ENCODE results near the gene NEURL1B.

NEURL1B gene, protein sequence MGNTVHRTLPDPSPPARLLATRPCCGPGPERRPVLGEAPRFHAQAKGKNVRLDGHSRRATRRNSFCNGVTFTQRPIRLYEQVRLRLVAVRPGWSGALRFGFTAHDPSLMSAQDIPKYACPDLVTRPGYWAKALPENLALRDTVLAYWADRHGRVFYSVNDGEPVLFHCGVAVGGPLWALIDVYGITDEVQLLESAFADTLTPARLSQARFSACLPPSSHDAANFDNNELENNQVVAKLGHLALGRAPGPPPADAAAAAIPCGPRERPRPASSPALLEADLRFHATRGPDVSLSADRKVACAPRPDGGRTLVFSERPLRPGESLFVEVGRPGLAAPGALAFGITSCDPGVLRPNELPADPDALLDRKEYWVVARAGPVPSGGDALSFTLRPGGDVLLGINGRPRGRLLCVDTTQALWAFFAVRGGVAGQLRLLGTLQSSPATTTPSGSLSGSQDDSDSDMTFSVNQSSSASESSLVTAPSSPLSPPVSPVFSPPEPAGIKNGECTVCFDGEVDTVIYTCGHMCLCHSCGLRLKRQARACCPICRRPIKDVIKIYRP

DNA sequence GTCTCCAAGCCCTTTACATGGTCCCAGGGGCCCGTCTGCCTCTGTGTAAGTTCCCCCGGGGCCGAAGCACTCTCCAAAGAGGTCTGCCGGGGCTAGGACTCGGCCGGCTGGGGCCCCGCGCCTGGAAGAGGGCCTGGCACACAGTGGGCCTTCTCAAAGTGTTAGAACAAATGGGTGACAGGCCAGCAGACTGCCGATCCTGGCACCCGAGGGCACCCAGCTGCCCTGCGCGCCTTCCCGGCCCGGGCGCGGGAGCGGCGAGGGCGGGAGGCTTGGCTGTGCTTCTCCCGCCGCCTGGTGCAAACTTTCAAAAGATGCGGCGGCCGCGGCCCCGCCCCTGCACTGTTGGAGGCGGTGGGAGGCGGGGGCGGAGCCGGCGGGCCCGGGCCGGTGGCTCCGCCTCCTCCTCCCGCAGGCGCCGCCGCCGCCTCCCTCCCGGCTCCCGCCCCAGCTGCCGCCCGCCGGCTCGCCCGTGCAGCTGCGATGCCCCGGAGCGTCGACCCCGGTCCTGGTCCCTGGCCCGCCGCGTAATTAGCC lies at the start of gene NEURL1B:
Gene NEURL1B (plus strand): TSS at position 442 of the 537 bp plus-strand sequence. CDS start 144 bp downstream, outside the sequence.
- peak within 1 kb of the TSS; percentile 39 for H3K4me3 Mint-ChIP-seq
- no peak within 1 kb of the TSS for H3K27ac Mint-ChIP-seq
- no peaks in the 10 kb centered on the region for H3K36me3 Mint-ChIP-seq (ENCODE audit: low read depth)
- peaks cover 6% of the 10 kb centered on the region for H3K4me1 Mint-ChIP-seq (ENCODE audit: low read depth)
- peaks cover 35% of the 10 kb centered on the region for H3K27me3 Mint-ChIP-seq
- H3K9me3 Mint-ChIP-seq: no peaks in the 10 kb centered on the region

DNA sequence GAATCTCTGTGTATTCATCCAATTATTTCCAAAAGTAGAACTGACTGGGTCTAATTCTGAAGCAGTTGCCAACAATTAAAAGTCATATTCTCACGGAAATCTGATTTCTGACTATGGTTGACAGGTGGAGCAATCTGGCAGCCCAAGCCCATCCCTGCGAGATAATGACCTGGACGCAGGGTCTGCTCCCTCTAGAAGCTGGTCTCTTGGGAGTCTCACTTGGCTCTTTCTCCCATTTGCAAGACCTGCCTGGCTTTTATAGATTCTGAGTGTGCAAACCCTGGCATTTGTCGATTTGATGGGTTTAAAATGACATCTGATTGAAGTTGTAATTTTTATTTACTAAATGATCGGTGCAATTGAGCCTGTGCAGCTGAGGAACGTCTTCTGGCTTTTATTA lies 49.4 kb upstream of the NEURL1B start:
- Mint-ChIP-seq H3K27ac (no peak overlapping the region), H3K4me3 (no peak overlapping the region), H3K4me1 (ENCODE audit: low read depth) (no peaks in the 10 kb centered on the region), H3K27me3 (no peaks in the 10 kb centered on the region), H3K36me3 (ENCODE audit: low read depth) (no peaks in the 10 kb centered on the region), H3K9me3 (no peaks in the 10 kb centered on the region)

DNA sequence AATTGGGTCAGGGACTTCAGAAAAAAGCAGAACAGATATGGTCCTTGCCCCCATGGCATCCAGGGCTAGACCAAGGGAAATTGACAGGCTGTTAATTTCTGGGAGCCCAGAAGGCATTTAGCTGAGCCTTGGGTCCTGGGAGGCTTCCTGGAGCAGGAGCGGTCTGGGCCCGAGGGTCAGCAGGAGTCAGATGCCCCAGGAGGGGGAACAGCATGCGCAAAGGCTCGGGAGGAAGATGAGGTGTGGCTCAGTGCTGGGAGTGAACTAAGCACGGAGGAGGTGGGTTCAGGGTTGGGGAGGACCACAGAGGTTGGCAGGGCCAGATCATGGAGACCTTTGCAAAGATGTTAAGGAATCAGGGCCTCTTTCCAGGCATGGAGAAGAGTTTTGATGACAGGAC lies 48.2 kb upstream of the NEURL1B start:
- Mint-ChIP-seq H3K36me3 (ENCODE audit: low read depth) (no peaks in the 10 kb centered on the region), H3K27ac (no peak overlapping the region), H3K9me3 (no peaks in the 10 kb centered on the region), H3K4me3 (no peak overlapping the region), H3K27me3 (no peaks in the 10 kb centered on the region), H3K4me1 (ENCODE audit: low read depth) (no peaks in the 10 kb centered on the region)

DNA sequence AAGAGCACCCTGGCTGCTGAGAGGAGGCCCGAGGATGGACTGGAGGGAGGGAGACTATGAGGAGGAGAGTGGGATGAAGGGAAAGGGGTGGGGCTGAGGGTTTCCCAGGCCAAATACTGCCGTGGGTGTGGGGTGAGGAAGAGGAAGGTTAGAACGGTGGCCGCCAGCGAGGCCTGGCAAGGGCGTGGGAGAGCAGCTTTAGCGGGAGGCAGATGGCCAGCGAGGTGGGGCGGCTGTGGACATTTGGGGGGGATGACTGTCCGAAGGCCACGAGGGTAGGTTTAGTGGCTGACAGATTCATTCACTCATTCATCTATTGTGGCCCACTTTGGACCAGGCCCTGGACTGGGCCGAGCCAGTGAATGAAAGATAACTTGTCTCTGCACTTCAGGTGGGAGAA lies 47.8 kb upstream of the NEURL1B start:
- Mint-ChIP-seq H3K36me3 (ENCODE audit: low read depth) (no peaks in the 10 kb centered on the region), H3K9me3 (no peaks in the 10 kb centered on the region), H3K4me3 (no peak overlapping the region), H3K27me3 (no peaks in the 10 kb centered on the region), H3K4me1 (ENCODE audit: low read depth) (no peaks in the 10 kb centered on the region), H3K27ac (no peak overlapping the region)

DNA sequence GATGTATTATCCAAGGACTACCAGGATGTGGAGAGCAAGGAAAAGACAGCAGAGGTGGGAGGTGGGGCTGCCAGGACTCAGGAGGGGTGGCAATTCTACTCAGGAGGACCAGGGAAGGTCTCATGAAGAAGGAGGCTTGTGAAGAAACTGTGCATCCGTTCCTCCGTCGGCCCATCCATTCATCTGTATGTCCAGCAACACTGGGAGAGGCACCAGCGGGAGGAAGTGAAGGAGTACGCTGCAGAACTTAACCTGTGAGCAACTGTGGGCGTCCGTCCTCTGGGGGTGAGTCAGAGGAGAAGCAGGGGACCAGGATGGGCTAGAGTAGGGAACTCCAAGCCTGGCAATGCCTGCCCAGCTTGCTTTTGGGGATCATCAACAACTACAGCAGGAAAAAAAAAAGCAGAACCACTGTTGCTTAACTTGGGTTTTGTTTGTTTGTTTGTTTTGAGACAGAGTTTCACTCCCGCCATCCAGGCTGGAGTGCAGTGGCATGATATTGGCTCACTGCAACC lies 47.3 kb upstream of the NEURL1B start:
- H3K9me3 Mint-ChIP-seq: no peaks in the 10 kb centered on the region
- H3K27me3 Mint-ChIP-seq: no peaks in the 10 kb centered on the region
- no peaks in the 10 kb centered on the region for H3K36me3 Mint-ChIP-seq (ENCODE audit: low read depth)
- no peak overlapping the region for H3K4me3 Mint-ChIP-seq
- H3K27ac Mint-ChIP-seq: no peak overlapping the region
- H3K4me1 Mint-ChIP-seq (ENCODE audit: low read depth): no peaks in the 10 kb centered on the region

DNA sequence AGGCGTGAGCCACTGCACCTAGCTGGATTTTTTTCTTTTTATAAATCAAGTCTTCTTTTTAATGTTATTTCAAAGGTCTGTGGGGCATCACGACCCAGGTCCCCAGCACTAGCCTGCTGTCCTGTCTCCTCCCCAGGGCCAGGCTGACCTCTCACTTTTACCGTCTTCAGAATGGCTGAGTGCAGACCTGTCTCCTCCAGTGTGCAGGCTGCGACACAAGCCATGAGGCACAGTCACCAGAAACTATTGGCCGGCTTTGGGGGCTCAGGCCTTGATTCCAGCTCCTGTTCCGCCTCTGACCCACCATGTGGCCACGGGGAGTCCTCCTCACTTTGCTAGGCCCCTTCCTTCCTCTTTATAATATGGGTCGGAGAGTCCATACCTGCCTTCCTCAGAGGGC lies 46.6 kb upstream of the NEURL1B start:
- Mint-ChIP-seq H3K4me1 (ENCODE audit: low read depth) (no peaks in the 10 kb centered on the region), H3K9me3 (no peaks in the 10 kb centered on the region), H3K4me3 (no peak overlapping the region), H3K27ac (no peak overlapping the region), H3K27me3 (no peaks in the 10 kb centered on the region), H3K36me3 (ENCODE audit: low read depth) (no peaks in the 10 kb centered on the region)

DNA sequence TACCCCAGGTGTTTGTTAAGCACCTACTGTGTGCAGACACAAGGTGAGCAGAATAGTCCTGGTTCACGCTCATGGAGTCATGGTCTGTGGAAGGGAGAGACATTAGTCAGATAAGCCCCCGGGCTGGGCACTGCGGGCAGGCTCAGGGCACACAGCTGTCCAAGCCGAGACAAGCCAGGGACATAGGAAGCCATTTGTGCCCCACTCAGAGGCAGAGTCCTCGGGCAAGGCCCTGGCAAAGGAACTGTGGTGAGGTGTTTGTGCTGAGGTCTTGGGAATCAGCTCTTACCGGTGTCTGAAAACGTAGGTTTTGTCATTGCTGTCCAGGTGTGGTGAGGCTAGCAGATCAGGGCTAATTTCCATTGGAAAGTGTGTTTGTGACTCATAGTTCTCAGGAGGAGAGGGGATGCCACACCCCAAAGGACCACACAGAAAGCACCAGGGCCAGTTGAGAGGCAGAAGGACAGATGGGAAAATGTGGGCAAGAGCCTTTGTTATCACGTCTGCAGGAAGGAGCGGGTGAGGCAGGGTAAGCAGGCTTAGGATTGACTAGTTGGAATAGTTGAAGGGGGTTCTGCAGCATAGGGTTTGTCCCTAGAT lies 46.1 kb upstream of the NEURL1B start:
- H3K36me3 Mint-ChIP-seq (ENCODE audit: low read depth): no peaks in the 10 kb centered on the region
- H3K27me3 Mint-ChIP-seq: no peaks in the 10 kb centered on the region

DNA sequence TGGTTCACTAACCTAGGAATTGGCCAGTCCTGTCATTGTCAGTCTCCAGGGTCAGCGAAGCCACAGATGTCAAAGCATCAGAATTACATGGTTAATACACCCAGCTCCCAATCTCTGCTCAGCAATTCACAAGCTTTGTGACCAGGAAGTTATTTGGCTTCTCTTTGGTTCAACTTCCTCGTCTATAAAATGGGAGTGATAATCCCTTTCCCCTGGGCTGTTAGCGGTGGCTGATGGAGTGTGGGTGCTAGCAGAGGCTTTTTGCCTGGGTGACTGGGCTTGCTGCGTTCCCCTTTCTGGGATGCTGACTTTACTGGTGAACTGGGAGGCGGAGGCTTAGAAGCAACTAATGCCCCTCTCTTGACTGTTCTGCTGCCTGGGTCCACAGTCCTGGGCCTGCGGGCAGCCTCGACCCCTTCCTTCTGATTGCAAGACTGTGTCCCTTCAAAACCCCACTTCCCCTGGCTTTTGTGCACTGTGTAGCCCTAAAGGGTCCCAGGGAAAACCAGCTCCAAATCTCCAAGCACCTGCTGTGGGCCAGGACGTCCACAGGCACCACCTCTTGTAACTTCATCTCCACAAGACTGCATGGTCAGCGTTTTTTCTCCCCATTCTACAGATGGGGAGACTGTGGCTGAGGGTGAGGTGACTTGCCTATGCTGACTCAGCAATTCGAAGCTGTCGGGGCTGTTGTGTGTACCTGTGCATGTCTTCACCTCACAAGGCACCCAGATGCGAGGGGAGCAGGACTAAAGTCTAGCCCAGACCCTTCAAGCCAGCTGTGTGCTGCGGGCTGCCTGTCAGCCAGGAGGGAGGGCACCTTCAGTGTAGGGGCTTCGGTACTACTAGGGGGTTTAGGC lies 45.2 kb upstream of the NEURL1B start:
- H3K27ac Mint-ChIP-seq: no peak overlapping the region

More for the DNA sequence above, 46.1 kb upstream of the NEURL1B start:
- no peaks in the 10 kb centered on the region for H3K9me3 Mint-ChIP-seq
- H3K4me3 Mint-ChIP-seq: no peak overlapping the region
- H3K27ac Mint-ChIP-seq: no peak overlapping the region
- H3K4me1 Mint-ChIP-seq (ENCODE audit: low read depth): no peaks in the 10 kb centered on the region

DNA sequence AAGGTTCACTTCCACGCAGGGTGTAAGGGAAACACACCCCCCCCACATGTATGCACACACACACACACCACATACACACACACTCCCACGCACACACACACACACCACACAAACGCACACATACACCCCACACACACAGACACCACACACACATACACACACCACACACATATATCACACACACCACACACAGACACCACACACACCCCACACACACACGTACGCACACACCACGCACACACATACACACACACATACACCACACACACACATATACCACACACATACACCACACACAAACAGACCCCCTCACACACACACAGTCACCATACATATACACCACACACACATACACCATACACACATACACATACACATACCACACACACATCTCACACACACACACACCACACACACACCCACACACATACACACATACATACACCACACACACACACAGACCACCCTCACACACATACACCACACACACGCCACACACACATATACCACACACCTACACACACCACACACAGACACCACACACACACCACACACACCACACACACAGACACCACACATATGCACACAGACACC lies 44.3 kb upstream of the NEURL1B start:
- H3K4me3 Mint-ChIP-seq: no peak overlapping the region
- no peaks in the 10 kb centered on the region for H3K27me3 Mint-ChIP-seq
- no peak overlapping the region for H3K27ac Mint-ChIP-seq
- no peaks in the 10 kb centered on the region for H3K4me1 Mint-ChIP-seq (ENCODE audit: low read depth)
- H3K9me3 Mint-ChIP-seq: no peaks in the 10 kb centered on the region
- H3K36me3 Mint-ChIP-seq (ENCODE audit: low read depth): no peaks in the 10 kb centered on the region

More for the DNA sequence above, 45.2 kb upstream of the NEURL1B start:
- no peaks in the 10 kb centered on the region for H3K4me1 Mint-ChIP-seq (ENCODE audit: low read depth)
- H3K9me3 Mint-ChIP-seq: no peaks in the 10 kb centered on the region
- H3K36me3 Mint-ChIP-seq (ENCODE audit: low read depth): no peaks in the 10 kb centered on the region
- no peaks in the 10 kb centered on the region for H3K27me3 Mint-ChIP-seq
- H3K4me3 Mint-ChIP-seq: no peak overlapping the region

DNA sequence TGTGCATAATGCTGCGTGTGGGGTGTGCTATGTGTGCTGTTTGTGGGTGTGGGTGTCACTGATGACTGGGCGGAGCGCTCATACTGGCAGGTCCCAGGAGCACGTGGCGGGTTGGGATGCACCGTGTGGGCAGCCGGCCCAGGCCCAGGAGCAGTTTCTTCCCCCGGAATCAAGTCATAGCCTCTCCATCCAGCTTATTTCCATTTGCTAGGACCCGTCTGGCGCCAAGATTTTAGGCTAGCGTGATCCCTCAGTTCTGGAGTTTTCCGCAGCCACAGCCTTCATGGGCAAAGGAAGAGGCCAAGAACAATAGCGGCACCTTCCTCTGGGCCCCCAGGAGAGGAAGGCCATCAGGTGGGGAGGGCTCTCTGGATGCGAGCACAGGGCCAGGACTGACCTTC lies 43.3 kb upstream of the NEURL1B start:
- Mint-ChIP-seq H3K27me3 (no peaks in the 10 kb centered on the region), H3K4me3 (no peak overlapping the region), H3K9me3 (no peaks in the 10 kb centered on the region), H3K4me1 (ENCODE audit: low read depth) (no peaks in the 10 kb centered on the region), H3K36me3 (ENCODE audit: low read depth) (no peaks in the 10 kb centered on the region), H3K27ac (no peak overlapping the region)

DNA sequence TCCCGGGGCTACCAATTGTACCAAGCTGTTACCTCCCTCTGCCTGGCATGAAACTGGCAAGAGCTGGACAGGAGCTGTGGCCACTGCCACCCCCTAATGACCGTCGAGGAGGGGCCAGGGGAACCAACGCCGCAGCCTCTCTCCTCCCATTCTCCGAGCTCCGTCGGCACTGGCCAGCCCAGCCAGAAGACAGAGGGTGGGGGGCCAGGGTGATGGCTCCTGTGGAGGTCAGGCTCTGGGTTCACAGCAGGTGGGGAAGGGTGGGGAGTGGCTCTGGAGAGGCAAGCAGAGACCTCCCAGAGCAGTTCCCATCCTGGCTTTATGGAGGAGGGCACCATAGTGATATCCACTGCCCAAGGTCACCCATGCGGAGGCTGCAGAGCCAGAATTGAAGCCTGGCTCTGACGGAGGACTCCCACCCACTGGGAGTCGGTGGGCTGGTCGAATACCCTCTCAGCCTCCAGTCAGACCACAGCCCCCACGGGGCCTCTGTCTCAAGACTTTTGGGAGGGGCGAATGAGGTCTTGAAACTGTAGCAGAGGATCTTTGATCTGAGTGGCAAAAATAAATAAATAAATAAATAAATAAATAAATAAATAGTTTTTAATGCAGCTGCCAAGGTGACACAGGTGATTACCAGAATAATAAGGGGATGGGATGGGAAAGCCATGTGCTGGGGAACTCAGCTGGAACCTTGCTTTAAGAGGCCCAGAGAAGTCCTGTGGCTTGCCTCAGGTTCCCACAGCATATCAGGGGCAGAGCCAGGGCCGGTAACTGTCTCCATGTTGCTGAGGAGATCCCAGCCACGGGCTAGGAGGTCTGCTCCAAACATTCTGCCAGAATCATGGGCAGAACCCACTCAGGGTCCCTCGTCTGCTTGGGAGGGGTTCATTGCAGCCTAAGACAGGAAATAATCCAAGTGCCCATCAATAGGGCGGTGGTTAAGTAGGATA lies 42.5 kb upstream of the NEURL1B start:
- Mint-ChIP-seq H3K4me3 (no peak overlapping the region), H3K27me3 (no peaks in the 10 kb centered on the region), H3K27ac (no peak overlapping the region), H3K4me1 (ENCODE audit: low read depth) (no peaks in the 10 kb centered on the region), H3K9me3 (no peaks in the 10 kb centered on the region), H3K36me3 (ENCODE audit: low read depth) (no peaks in the 10 kb centered on the region)

DNA sequence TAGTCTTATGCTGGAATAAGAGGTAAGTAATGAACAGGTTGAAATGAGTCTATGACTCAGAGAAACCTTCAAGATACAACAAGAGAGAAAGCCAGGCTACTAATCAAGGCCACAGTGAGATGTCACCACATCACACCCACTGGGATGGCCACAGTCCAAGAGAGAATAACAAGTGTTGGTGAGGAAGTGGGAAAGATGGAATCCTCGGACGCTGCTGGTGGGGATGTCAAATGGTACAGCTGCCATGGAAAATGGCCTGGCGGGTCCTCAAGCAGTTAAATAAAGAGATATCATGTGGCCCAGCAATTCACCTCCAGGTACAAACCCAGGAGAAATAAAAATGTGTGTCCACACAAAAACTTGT lies 41.9 kb upstream of the NEURL1B start:
- no peaks in the 10 kb centered on the region for H3K4me1 Mint-ChIP-seq (ENCODE audit: low read depth)
- no peaks in the 10 kb centered on the region for H3K27me3 Mint-ChIP-seq
- no peak overlapping the region for H3K4me3 Mint-ChIP-seq
- no peaks in the 10 kb centered on the region for H3K36me3 Mint-ChIP-seq (ENCODE audit: low read depth)
- H3K27ac Mint-ChIP-seq: no peak overlapping the region
- no peaks in the 10 kb centered on the region for H3K9me3 Mint-ChIP-seq

DNA sequence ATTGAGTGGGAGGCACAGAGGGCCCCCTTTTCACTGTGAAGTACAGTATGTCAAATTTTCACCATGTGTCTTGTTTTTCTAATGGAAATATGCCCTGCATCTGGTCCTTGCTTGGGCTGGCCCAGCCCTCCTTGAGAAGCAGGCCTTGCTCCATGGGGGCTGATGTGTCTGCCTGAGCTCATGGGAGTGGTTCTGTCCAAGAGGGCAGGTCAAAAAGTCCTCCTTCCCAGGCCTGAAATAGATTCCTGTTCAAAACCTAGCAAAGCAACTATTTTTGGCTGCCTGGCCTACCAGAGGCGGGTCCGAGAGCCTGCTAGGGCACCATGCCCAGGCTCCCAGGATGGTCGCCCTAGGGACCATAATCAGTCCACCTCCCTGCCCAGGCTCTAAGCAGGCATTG lies 40.5 kb upstream of the NEURL1B start:
- no peaks in the 10 kb centered on the region for H3K9me3 Mint-ChIP-seq
- H3K4me3 Mint-ChIP-seq: no peak overlapping the region
- H3K4me1 Mint-ChIP-seq (ENCODE audit: low read depth): no peaks in the 10 kb centered on the region
- H3K27ac Mint-ChIP-seq: no peak overlapping the region
- H3K36me3 Mint-ChIP-seq (ENCODE audit: low read depth): no peaks in the 10 kb centered on the region
- no peaks in the 10 kb centered on the region for H3K27me3 Mint-ChIP-seq
